Inflammatory macrophage treated with lipopolysaccharide for 4 hours (primary cell): ENCODE results near the gene IL19.
"Not testable (repeated sequence)": the region's sequence is repeated elsewhere in the genome, so short reads cannot be mapped to it uniquely, and the experiment has no call there.

ENCODE experiments used
- DNase-seq: peaks from one replicate; pipeline ENCODE4 v3.0.0-alpha.2; 2020

IL19 gene

DNA sequence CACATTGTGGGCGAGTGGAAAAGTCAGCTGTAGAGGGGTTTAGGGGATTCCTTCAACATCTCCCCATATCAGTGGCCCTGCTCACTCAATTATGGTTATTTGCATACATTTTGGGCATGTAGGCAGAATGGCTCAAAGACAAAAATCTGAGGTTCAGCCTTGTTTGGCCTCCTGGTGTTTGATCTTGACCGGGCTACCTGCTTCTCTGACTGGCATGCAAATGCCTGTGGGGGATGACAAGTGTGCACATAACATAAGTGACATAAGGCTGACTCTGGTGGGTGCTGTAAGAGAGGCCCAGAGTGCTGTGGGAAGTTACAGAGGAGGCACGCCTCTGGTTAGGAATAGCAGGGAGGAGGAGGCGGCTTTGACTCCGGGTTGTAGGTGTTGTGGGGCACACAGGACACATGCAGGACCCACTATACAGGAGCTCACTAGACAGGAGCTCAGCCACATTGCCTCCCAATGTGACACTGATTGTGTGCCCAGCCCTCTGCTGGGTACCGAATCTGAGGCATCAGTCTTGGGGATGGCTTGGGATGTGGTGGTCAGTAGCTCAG is 29.4 kb upstream of the IL19 start:
- DNase-seq = no peak

DNA sequence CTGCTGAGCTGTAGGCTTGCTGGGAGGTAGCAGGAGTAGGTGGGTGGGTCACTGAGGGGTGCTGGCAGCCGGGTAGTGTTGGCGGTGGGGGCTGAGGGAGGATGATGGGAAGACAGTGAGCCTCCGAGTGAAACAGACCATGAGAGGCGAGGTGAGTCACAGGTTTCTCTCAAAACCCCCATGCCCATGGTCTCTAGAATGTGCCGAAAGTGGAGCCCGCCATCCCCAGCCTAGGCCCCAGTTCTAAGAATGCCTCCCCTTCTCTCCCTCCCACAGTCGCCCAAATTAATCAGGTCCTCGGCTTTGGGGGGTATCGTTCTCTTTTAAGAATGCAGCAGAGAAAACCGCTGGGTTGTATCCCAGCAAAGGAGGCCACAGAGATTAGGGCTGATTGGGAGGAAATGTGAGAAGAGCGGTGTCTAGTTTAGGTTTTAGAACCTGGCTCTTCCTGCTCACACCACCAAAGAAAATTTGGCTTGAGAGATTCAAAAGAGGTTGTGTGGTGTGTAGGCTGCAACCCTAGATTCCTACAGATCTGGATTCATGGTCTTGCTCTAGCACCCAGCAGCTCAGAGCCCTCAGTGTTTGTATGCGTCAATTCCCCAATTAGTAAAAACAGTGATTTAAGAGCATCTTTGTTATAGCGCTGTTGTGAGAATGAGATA is 27.7 kb upstream of the IL19 start:
- no peak for DNase-seq

DNA sequence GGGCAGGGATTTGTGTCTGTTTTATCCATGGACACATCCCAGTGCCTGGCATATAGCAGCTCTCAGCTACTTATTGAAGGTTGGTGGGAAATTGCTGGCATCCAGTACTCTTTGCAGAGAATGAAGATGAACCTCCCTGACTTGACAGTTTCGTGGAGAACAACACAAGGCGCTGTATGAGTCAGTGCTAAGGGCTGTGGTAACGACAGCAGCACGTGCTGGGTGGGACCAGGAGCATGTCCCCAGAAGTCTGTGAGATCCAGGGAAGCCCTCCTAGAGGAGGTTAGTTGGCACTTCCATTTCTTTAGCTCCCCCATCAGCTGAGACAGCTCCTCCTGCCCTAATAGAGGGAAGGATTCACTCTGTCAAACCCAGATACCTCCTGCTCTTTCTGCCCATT is 25.9 kb upstream of the IL19 start:
- DNase-seq = peak; percentile 64

DNA sequence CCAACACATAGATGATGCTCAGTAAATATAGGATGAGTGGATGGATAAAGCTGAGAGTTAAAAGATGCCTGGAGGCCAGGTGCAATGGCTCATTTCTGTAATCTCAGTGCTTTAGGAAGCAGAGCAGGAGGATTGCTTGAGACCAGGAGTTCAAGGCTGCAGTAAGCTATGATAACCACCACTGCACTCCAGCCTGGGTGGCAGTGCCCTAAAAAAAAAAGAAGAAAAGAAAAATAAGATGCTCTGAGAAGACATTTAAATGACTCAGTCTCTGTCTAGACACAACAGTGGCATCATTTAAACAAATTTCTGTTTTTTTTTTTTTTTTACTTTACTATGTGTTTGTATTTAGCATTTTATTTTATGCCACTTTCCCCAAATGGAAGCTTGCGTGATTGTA is 25.3 kb upstream of the IL19 start:
- DNase-seq = no peak

DNA sequence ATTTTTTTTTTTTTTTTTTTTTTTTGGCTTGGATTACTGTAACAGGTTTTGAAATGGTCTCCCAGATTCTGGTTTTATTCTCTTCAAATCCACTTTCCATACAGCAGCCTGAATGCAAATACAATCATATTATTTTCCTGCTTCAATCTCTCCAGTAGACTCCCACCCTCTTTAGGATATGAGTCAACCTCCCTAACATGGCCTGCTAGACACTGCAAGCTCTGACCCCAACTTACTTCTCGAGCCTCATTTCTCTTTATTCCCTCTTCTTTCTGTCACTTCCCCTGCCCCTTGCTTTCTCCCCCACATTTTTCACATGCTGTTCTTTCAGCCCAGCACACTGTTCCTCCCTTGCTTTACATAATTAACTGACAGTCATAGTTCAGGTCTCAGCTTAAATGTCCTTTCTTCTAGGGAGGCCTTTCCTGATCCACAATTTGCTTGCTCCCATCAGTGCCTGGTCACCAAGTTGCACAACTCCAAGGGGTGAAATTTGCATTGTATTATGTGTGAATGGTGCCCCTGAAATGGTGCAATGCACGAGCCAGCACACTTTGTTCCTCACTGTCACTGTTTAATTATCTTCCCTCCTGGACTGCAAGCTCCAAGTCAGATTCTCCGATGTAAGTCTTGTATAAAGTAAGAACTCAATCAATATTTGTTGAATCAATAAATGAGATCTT is 22.1 kb upstream of the IL19 start:
- DNase-seq = peak; percentile 51

DNA sequence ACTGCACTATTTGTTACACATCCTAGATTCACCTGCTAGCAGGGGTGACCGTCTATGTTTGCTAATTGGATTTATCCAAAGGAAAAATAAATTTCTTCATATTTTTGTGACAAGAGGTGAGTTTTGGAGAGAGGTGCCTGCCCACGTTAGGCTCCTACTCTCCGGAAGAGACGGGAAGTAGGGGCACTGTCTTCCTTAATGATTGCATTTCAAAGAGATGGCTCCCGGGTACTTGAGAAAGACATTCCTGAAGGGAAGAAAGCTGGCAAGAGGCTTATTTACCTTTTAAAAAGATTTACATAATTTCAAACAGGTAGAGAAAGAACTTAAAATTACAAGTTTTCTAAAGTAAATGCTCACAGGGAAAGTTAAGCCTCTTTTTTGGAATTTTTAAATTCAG is 18.7 kb upstream of the IL19 start:
- DNase-seq = no peak

DNA sequence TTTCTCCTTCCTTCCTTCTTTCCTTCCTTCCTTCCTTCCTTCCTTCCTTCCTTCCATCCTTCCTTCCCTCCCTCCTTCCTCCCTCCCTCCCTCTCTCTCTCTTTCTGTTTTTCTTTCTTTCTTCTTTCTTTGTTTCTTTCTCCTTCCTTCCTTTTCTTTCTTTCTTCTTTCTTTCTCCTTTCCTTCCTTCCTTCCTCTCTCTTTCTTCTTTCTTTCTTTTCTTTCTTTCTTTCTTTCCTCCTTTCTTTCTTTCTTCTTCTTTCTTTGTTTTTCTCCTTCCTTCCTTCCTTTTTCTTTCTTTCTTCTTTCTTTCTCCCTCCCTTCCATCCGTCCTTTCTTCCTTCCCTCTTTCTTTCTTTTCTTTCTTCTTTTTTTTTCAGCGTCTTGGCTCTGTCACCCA is 18.1 kb upstream of the IL19 start:
- DNase-seq = no peak

DNA sequence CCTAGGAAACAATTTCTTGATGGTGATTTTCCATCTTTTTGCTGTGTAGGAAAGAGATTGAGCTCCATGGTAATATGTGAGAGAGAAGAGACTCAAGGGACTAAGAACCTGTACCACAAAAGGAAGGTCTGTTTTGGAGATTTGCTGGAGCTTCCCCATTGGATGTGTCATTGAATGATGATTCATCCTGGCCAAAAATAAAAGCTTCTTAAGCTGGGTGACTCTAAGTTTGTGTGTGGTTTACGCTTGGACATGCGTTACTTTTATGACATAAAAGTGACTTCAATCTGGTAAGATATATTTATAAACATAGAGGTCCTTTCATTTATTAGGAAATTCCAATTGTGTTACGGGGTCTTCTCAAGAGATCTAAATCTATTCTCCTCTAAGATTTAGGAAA is 17.4 kb upstream of the IL19 start:
- DNase-seq = peak; percentile 89

DNA sequence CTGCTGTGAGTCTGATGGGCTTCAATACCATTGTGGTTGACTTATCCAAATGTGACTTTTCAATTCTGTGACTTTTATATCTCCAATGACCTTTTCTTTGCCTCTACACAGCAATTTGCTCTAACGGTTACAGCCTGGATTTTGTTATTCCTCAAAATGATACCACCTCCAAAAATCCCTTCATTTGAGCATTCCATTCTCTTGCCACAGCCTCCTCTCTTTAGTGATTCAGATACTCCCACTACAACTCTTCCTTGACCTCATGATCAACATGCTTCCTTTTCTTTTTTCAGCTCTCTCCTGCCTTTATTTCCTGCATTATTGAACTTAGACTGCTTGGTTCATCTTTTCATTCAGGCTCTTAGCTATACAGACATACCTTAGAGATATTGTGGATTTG is 16.6 kb upstream of the IL19 start:
- peak; percentile 58 for DNase-seq

DNA sequence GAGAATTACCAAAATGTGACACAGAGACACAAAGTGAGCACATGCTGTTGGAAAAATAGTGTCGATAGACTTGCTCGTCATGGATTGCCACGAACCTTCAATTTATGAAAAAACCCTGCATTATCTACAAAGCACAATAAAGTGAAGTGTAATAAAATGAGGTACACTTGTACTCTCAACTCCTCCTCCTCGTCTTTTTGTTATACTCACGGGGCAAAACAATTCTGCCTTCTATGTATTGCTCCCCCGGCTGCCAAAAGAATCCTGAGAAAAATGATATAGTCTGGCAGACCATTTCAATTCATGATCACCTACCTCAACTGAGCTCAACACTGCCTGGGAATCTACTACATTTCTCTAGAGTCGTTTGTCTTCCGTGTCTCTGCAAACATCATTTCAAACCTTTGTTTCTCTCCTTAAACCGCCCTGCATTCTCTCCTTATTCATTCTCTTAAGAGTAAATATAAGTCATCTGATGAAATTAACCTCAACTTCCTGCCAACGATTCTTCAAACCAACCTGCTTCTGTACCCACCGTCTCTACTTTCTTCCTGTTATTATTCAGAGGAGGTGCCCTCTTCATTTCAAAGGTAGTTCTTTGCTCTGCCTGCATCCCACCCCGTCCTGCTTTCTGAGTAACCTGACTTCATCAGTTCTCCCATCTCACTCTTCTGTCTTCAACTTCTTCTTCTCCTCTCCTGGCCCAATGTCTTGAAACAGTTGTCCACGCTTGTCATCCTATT is 12.9 kb upstream of the IL19 start:
- no peak for DNase-seq

DNA sequence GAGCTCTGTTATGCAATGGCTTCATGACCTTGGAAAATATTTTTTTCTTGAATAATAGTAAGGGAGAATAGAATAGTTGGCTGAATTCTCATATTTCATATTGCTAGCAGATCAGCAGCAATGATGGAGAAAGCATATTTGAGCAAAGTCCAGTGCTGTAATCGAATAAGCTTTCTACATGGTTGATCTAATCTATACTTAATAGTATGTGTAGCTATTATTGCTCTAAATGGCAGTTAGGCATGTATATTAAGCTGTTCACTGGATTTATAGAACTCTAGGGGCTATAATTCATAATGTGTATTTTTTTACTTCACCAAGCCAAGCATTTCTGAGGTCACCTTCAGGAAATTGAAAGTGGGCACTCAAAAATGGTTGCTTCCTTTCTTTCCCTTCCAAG is 10.0 kb upstream of the IL19 start:
- no peak for DNase-seq

DNA sequence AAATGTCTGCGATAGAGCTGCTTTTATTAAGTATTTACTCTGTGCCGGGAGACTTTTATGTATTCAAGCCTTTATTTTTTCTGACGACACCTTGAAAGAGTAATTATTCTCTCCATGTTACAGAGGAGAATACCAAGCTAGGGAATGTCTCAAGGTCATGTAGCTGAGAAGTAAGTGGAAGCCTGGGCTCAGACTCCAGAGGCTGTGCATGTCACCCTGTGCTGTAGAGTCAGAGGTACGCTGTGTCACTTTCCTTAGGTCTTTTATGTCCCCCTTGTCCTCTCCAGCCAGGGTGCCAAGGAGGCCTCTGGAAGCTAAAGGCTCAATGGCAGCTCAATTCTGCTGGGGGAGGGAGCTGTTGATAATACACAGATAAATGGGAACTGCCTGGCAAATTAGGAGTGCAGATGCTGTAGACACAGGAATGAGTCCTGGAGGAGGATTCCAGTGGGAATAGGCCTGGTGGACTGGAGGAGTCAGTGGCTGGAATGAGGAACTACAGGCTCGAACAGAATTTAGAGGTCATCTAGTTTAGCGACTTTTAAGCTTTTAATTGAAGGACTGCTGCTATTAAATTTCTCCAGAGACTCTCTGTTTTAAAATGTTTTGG is 9.3 kb upstream of the IL19 start:
- DNase-seq = no peak

DNA sequence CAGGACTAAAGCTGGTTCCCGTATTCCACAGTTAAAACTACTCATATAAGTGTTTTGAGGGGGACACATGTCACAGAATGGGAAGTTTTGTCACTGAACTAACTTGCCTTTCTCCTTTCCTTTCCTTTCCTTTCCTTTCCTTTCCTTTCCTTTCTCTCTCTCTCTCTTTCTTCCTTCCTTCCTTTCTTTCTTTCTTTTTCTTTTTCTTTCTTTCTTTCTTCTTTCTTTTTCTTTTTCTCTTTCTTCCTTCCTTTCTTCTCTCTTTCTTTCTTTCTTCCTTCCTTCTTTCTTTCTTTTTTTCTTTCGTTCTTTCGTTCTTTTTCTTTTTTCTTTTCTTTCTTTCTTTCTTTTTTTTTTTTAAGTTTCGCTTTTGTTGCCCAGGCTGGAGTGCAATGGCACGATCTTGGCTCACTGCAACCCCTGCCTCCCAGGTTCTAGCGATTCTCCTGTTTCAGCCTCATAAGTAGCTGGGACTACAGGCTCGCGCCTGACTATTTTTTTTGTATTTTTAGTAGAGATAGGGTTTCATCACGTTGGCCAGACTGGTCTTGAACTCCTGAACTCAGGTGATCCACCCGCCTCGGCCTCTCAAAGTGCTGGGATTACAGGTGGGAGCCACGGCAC is 7.7 kb upstream of the IL19 start:
- not testable (repeated sequence) for DNase-seq

DNA sequence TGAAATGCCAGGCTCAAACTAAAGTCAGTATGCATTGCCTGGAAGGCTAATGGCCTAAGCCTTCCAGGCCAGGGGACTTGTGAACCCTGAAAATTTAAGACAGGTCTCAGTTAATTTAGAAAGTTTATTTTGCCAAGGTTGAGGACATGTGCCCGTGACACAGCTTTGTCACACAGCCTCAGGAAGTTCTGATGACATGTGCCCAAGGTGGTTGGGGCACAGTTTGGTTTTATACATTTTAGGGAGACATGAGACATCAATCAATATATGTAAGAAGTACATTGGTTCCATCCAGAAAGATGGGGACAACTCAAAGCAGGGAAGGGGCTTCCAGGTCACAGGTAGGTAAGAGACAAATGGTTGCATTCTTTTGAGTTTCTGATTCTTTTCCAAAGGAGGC is 4.8 kb upstream of the IL19 start:
- not testable (repeated sequence) for DNase-seq

DNA sequence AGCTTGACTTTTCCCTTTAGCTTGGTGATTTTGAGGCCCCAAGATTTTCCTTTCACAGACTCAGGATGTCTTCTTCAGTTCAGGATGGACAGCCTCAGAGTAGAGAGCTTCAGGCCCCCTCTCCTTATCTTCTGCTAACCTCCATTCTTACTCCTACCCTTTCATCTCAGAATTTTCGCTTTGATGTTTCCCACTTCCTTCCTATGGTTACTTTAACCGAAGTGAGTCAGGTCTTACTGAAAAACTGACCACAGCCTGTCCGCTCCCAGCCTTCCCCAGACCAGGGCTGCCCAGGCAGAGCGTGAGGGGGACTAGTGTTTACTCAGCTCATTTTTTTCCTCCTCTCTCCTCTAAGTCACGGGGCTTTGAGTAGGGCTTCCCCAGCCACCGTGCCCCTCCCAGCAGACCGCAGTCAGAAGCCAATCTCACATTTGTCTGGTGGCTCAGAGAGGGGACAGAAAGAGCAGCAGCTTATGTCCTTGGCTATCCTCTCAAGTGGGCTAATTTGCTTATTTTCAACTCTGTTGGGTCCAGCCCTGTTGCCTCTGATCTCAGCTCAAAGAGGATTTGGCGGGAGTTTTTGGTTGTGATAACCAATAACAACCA is 4.2 kb upstream of the IL19 start:
- peak; percentile 89 for DNase-seq

DNA sequence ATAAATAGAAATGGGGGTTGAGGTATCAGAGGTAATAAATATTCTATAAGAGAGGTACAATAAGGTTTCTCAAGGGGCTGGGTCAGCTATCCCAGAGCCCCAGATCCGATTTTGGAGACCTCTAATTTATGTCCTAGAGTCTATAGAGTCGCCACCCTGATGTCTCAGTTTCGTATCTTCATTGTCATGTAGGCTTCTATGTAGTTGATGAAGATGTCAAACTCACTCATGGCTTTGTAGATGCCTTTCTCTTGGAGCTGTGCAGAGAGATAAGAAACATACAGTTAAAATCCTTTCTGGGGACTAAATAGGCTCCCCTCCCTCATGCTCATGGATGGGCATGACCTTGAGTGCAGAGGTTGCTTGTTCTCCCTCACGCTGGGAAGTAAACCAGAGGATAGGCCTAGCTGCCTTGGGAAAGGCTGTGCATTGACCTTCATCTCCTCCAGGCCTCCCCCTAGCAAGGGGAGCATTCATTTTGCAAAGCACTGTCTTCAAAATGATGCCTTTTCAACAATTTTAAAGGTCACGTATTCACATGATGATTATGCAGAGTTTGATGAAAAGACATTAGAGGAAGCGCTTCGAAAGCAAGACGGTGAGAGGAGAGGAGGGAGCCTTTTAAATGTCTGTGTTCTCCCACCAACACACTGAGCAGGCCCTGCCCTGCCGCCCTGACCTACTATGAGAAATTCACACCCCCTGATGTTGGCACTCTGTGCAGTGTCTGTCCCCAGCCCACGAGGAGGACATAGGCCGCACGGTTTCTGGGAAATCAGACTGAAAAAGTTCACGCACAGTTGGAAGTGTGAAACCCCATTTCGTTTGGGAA is 1.9 kb upstream of the IL19 start:
- no peak for DNase-seq

DNA sequence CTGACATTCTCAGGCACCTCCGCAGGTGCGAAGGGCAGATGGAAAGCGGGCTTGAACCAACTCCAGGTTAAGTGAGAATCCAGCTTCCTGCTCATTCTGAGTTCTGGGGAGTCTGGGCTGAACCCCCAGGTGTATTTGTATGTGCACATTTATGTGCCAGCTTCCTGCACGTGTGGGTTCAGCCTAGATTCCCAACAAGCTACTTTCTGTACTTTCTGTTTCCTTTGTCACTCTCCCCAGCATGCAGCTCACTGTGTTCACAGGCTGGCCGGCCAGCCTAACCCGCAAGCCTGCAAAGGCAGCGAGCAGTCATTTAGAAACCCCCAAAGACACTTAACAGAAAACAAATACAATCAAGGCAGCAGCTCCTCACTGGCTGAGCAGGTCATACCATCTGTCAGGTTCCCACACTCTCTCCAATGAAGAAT is 1.3 kb upstream of the IL19 start:
- DNase-seq = no peak

DNA sequence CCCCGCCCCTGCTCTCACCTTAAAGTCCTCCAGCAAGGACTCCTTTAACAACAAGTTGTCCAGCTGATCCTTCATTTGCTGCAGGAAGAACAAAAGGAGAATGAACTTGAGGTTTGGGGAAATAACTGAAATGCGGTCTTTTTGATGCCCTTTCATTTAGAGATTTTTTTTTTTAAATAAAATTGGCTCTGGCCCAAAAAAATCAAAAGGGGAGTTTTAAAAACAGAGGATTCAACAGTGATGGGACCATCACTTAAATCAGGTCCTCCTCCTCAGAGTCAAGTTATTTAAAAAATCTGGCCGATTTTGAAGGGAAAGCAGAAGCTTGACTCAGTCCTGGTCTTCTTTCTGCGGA is 742 bp downstream of the IL19 start:
- DNase-seq = no peak

DNA sequence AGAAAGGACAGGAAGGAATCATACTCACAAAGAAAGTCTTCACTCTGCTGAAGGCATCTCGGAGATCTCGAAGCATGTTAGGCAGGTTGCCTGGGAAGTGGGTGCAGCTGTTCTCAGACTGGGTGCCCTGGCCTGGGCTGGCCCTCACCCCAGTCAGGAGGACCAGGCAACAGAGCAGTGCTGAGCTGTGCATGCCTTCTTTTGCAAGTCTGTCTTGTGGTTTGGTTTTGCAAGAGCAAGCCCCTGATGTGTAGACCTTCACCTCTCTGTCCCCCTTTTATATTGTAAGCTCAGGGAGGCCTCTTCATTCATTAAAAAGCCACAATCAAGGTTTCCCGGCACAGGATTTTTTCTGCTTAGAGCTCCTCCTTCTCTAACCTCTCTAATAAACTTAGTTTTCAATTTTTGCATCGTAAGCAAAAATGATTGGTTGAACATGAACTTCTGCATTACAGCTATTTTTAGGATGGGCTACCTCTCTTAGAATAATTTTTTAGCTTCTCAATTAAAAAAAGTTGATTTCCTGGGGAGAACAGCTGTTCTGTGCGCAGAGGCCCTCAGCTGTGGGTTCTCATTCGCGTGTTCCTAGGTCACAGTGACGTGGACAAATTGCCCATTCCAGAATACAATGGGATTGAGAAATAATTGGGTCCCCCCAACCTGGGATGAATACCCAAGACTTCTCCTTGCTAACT is 1.8 kb downstream of the IL19 start, which contains the start of gene IL10:
Gene IL10, minus strand, starts transcription at position 252 of the 695 bp plus-strand sequence. Its CDS starts 59 bp downstream, at position 193.
- DNase-seq = peak; percentile 52

DNA sequence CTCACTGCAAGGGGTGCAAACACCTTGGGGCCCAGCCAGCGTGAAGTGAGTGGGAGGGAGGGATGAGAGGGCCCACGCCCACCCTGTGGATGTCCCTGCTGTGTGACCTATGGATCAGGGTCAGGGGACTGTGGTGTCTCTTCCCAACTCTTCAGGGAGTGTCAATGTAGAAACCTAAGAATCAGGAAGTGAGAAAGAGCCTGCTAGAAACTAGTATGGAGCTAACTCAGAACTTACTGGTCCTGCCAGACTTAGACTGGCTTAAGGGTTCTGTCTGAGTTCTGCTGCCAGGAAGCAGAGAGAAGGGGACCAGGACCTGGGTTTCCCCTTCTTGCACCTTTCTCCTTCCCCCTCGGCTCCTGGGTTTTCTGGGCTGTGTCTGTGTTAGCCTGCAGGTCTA is 3.5 kb downstream of the IL19 start:
- DNase-seq = peak; percentile 68

DNA sequence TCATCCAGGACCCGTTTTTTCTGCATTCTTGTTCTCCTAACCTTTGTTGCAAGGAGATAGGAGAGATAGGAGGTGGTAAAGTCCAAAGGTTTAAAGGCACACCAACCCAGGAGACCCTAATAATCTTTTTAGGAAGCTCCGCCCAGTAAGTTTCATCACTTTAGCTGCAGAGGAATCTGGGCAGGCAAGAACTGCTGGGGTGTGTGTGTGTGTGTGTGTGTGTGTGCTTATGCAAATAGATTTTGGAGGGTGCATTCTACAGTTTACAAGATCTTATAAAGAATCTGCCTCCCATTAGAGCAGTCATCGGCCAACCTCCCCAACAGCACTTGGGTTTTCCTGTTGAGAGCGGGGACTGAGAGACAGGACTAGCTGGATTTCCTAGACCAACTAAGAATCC is 5.7 kb downstream of the IL19 start:
- no peak for DNase-seq
